HepG2 (cell line): ENCODE results near the gene ITSN2.

ENCODE experiments used
- CTCF ChIP-seq: sonication (generic); formaldehyde crosslinking; IDR thresholded peaks from 2 replicates; pipeline ENCODE4 v1.5.0; 2020; ENCODE audit warnings: mild to moderate bottlenecking, missing genetic modification reagents, moderate library complexity
- MAX ChIP-seq: IDR thresholded peaks from 2 replicates; pipeline ENCODE4 v1.6.1; 2012; ENCODE audit warnings: inconsistent platforms
- RBFOX2 ChIP-seq: fragments of 200-400 bp; formaldehyde crosslinking; IDR thresholded peaks from 2 replicates; pipeline ENCODE4 v1.6.1; 2017; ENCODE audit warnings: low read depth, mild to moderate bottlenecking, low read length
- U2AF2 ChIP-seq: fragments of 200-400 bp; formaldehyde crosslinking; IDR thresholded peaks from 2 replicates; pipeline ENCODE4 v1.6.1; 2017; ENCODE audit warnings: low read depth, mild to moderate bottlenecking, low read length
- ZBTB3 ChIP-seq: sonication (generic); formaldehyde crosslinking; IDR thresholded peaks from 2 replicates; pipeline ENCODE4 v1.4.0; 2020; ENCODE audit warnings: low read depth, mild to moderate bottlenecking, moderate library complexity, missing genetic modification reagents, borderline replicate concordance

GRCh38 chr2:24315669-24316068 lies 44.7 kb downstream of the ITSN2 start:
- TF ChIP-seq CTCF (CRISPR knock-in tag), result no peak
- TF ChIP-seq RBFOX2, result no peak
- TF ChIP-seq MAX, result no peak
- TF ChIP-seq U2AF2, result no peak
- no peak for TF ChIP-seq ZBTB3 (CRISPR knock-in tag)
